NT2/D1 (cell line): Measurements from ENCODE around the gene CAMK4.

Experiments
- SUZ12 ChIP-seq: IDR thresholded peaks from 2 replicates; pipeline ENCODE4 v1.6.1; 2011; ENCODE audit not compliant: insufficient read length, insufficient read depth; ENCODE audit errors: extremely low read depth
- ZNF274 ChIP-seq: IDR thresholded peaks from 2 replicates; pipeline ENCODE4 v1.6.1; 2011; ENCODE audit warnings: mild to moderate bottlenecking, low read depth, low read length

DNA sequence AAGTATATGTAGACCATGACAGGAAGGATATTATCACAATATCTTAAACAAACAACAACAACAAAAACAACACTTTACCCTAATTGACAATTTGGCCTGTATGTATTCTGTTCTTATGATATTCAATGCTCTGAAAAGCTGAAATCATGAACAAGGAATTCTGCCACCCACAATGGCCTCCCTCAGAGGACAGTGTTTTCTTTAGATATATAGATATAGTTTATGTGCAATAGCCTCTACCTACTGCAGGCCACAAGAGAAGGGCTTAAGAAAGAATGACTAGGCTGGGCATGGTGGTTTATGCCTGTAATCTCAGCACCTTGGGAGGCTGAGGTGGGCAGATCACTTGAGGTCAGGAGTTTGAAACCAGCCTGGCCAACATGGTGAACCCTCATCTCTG, 183.4 kb downstream of the CAMK4 start:
- TF ChIP-seq ZNF274, result no peak
- TF ChIP-seq SUZ12, result no peak
